ENCODE data around the gene CYSRT1.

DNA sequence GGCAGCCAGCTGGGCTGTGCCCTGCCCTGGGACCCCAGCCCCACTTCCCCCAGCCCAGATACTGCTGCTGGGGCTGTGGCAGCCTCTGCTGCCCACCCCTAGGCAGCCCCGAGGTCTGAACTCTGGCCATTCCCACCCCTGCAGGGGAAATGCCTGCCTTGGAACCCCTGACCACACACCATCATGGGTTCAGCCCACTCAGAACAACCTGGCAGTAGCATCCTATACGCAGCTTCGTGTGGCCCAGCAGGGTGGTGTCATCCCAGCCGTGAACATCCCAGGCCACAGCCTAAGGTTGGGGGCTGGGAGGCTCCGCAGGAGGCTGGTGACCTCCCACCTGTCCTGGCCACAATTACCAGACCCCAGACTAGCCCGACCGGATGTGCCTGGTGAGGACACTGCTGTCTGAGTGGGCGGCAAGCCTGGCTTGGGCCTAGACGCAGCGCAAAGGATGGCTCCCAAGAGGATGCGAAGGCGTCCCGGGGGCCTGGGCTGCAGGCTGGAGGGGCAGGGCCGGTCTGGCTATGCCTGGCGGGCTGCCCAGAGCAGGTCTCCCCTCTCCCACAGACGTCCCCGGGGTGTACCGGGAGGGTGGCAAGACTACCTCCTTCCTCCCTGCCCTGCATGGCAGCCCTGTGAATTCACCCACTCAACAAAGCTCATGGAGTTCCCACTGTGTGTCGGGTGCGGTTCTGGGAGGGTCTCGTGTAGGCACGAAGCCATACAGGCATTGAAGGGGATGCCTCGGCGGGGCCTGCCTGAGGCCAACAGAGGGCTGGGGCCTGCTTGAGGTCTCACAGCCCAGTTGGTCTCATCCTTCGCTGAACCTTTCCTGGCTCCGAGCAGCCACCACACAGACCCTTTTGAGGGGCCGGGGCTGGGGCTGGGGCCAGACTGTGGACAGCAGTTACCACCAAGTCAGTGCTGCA, 4.3 kb downstream of the CYSRT1 start:
- TF ChIP-seq, protein P1, sequence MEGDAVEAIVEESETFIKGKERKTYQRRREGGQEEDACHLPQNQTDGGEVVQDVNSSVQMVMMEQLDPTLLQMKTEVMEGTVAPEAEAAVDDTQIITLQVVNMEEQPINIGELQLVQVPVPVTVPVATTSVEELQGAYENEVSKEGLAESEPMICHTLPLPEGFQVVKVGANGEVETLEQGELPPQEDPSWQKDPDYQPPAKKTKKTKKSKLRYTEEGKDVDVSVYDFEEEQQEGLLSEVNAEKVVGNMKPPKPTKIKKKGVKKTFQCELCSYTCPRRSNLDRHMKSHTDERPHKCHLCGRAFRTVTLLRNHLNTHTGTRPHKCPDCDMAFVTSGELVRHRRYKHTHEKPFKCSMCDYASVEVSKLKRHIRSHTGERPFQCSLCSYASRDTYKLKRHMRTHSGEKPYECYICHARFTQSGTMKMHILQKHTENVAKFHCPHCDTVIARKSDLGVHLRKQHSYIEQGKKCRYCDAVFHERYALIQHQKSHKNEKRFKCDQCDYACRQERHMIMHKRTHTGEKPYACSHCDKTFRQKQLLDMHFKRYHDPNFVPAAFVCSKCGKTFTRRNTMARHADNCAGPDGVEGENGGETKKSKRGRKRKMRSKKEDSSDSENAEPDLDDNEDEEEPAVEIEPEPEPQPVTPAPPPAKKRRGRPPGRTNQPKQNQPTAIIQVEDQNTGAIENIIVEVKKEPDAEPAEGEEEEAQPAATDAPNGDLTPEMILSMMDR (IDR thresholded peaks at IDR 0.05), result no peak
- no peak for TF ChIP-seq EZH2phosphoT487 (IDR thresholded peaks at IDR 0.05)

All from neural progenitor cell (in vitro differentiated cells).